A204.1 (cell line): Measurements from ENCODE around the gene DIPK1C.

Experiments
- FAIRE-seq: peaks from 2 replicates; lab custom pipeline; 2012; peaks lifted over from hg19 to GRCh38; lab: Jason Lieb, UNC

DIPK1C gene

DNA sequence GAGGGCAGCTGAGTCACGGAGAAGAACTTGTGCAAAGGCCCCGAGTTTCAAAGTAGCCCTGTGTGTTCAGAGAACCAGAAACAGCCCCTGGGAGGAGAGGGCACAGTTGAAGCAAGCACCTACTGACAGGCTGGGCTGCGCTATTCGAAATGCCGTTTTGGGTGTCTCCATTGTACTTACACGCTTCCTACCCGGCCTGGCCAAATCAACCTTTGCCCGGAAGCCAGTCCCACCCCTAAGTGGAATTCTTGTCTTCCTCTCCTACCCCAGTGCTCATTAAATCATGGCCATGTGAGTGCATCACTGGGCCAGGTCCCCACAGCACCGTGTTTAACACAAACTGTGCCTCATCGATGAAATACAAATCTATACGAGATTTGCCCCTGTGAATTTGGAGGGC, 6.0 kb downstream of the DIPK1C start:
- no peak for FAIRE-seq

DNA sequence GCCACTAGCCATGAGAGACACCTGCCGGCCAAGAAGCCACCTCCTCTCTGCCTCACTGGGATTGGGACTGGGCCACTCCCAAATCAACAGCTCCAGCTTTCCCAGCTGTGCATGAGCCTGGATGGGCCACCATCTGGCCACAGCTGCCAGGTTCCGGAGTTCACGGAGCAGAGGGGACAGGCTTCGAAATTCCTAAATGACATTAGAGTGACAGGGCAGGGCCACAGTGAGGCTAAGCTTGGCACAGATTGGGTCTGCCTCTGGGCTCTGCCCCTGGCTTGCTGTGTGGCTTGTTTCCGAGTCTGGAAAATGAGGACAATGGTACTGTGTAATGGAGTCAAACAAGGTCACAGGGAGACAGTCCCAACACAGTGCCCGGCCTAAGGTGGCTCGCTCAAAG, 6.5 kb downstream of the DIPK1C start:
- no peak for FAIRE-seq

DNA sequence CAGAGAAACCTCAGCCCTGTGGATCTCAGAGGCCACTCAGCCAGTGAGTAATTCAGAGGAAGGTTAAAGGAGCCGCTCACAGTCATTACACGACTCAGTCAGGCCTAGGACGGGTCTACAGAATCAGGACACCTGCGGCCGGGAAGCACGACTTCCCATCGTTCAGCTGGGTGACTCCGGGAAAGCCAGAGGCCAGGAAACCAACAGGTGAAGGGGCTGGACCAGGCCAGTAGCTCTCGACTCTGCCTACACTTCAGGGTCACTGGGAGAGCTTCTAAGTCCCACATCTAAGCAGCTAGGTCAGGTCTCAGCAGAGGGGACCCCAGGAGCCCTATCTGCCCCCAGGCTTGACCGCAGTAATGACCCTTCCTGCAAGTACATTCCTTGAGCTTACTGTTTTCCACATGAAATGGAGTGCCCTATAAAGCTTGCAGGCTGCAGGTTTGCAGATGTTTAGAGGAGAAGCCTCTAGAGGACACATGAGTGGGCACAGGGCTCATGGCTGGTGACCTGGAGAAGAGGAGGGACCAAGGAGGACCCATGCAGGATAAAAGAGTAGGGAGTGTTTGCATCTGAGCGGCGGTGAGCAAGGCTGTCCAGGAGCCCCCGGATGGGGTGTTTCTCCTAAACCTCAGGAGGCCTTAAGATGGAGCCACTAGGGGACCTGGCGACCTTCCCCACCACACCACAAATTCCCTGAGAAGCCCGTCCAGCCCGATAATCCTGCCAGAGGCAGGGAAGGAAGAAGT, 9.5 kb downstream of the DIPK1C start:
- no peak for FAIRE-seq

DNA sequence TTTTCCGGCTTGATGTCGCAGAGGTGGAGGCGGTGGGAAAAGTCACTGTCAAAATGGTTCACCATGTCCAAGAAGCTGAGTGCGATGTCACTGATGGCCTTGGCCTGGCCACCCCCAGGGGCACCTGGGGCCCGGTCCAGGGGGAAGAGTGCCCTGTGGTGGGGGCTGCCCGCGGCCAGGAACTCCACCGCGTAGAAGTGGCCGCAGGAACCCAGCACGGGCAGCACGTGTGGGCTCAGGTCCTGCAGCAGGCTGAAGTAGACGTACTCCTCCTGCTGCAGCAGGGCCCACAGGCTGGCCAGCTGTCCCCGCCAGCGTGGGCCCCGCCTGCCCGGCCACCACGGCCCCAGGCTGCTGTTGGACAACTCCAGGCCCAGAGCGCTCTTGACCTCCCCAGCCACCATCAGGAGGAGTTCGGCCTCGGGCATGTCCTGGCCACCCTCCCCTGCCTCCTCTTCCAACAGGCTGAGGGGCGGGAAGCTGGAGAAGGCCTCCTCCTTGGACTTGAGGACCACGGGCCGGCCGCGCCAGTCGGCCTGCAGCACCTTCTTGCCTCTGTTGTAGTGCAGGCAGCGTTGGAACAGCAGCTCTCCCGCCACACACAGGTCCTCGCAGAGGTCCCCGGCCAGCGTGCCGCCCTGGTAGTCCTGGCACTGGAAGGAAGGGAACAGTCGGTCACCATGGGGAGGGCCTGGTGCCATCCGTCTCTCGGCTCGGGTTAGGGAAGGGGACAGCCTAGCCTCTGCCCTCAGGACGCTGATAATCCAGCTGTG, 10.3 kb downstream of the DIPK1C start:
- no peak for FAIRE-seq

DNA sequence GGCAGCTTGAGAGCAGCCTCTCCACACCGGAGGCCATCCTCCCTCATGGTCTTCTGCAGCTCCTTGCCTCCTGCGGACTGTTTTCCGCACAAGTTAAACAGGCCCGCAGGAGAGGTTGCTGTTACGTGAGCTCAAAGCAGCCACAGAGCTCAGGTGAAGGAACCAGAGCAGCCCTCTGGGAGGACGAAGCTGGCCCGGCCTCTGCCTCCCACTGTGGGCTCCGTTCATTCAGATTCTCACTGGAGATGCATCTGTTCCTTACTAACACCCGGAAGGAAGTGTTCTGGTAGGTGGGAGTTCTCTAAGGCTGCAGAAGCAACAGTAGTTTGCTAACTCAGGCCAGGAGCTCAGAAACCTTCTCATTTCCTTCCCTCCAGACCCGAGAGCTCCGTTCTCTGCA, 10.9 kb downstream of the DIPK1C start:
- no peak for FAIRE-seq

DNA sequence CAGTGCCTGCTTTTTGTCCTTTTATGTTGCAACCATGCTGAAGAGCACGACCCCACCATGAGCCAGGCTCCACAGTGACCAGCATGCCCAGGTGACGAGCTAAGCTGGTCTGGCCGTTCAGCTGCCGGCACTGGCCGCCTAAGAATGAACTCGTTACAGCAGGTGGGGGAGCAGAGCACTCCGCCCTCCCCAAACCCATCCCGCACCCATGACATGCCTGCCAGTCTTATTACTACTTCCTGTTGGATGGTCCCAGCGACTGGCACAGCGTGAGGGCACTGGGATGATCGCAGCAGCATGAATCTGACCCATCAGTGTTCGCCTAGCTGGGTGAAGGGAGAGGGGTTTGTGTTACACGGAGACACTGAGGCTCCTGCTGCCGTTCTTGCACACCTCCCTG, 11.5 kb downstream of the DIPK1C start:
- no peak for FAIRE-seq

DNA sequence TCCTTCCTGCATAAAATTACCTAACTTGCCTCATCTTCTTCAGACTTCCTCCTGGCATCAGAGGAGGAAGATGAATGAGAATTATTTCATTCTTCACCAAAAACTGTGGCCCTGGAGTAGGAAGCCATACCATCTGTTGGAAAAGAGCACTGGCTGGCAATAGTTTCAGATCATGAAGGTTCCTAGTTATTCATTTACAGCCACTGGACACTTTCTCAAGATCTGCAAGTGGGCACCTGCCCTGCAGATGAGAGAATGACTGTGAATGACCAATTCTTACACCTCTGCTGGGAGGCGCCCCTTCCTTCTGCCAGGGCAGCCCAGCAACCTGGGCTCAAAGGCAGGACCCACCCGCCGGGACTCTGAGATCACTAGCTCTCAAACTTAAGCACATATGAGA, 13.0 kb downstream of the DIPK1C start:
- FAIRE-seq, result no peak

DNA sequence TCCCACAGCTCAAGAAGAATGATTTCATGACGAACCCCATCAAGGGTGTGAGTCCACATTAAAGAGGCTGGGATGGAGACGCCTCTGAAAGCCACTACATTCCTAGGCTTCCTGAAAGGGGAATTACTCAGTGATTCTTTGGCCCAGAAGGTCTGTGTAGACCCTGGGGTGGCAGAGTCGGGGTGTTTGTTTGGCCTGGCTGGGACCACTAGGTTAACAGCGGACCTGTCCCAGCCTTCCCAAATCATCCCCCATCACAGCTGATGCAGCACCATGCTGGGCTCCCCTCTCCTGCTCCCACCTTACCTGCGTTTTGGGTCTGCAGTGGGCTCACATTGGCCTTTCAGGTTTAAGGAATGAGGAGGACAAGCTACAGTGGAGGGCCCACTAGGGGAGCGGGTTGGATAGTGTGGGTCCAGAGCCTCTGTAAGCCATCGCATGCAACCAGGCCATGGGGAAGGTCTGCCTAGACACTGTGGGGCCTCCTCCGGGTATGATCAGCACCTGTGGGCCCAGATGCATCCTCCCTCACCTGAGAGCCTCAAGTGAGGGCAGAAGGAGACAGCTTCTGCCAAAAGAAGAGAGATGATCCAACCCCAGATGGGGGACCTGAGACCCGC, 16.2 kb downstream of the DIPK1C start:
- FAIRE-seq, result no peak

DNA sequence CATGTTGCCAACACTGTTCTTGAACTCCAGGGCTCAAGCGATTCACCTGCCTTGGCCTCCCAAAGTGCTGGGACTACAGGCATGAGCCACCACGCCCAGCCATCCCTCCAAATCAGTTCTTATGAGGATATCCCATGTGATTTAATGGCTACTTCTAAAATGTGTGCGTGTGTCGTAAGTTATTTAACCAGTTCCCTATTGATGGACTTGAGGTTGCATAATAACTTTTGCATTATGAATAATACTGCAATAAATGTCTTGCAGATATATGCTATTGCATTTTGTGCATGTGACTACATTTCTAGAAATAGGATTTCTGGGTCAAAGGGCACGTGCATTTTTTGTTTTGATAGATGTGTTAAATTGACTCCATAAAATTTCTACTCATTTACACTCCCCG, 19.0 kb downstream of the DIPK1C start:
- FAIRE-seq, result no peak

DNA sequence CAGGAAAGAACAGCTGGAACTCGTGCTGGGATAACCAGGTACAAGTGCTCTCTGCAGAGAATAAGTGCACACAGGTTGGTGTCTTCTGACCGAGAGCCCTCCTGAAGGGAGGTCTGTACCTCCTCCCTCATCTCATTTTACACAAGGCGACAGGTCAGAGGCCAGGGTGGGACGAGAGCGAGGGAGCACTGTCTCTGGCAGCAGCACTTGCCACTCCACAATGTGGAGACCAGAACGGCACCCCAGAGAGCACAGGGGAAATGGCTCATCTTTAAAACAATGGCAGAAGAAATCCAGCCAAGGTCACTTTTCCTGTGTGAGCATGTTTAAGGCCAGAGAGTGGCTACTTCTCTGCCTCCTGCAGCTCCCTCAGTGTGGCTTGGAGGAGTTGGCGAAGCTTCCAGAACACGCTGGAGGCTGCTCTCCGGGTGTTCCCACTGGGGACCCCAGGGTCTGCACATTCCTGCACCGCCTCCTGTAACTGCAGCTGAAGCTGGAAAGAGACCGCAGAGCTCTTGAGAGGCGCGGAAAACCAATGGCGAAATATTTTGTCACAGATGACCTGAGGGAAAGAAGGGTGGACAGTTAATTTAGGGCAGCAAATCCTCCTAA, 20.8 kb downstream of the DIPK1C start:
- no peak for FAIRE-seq

DNA sequence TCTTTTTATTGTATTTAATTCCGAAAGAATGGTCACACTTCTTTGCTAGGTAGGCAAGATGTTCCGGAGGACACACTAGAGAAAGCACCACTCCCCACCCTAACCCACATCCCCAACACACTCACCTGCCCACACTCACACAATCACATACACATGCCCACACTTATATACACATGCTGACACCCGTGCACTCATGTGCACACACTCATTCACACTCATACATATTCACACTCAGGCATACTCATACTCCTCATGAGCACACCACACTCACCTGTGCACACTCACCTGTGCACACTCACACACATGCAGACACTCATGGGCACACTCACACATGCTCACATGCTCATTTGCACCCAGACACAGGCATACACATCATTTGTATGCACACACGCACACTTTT, 21.4 kb downstream of the DIPK1C start:
- FAIRE-seq, result no peak

DNA sequence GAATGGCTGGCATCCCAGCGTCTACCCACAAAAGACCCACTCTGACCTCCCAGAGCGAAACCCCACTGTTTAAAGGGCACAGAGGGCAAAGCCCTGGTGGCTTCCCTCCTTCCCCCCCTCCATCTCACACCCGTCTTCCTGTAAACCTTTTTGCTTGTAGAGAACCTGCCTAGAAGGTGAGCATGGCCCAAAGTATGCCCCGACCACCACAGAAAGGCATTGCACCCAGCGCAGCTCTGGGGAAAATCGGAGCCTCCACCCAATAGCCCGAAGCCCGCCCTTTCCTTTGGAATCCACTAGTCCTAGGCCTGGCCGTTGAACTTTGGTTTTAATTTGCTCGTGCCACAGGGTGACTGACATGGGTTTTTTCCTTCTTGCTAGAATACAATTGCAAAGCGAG, 22.6 kb downstream of the DIPK1C start:
- no peak for FAIRE-seq

DNA sequence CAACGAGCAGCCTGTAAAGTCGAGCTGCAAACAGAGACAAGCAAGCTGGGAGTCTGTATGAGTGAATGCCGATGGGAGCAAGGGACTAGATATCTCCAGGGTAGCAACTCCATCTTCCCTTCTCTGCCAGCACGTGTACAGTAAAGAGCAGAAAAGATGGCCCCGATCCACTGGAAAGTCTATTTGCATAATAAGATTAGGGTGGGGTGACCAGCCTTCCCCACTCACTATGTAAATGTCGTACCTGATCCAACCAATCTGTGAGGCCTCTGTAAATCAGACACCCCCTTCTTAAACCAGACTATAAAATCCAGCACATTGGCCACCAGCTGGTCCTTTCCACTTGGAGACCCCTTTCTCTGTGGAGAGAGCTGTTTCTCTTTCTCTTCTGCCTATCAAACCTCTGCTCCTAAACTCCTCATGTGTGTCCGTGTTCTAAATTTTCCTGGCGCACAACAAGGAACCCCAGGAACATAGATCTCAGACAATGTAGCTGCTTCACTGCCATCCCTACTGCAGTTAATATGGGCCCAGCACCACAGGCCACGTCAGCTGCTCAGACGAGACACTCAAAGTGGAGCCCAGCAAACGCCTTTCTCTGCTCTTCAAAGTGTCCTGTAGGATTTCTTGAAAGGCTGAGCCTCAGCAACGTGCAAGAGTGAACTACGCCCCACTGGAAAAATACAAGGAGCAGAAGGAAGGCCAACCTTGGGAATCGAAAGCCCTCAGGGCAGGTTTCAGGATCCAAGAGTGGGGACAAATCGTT, 26.1 kb downstream of the DIPK1C start:
- no peak for FAIRE-seq

DNA sequence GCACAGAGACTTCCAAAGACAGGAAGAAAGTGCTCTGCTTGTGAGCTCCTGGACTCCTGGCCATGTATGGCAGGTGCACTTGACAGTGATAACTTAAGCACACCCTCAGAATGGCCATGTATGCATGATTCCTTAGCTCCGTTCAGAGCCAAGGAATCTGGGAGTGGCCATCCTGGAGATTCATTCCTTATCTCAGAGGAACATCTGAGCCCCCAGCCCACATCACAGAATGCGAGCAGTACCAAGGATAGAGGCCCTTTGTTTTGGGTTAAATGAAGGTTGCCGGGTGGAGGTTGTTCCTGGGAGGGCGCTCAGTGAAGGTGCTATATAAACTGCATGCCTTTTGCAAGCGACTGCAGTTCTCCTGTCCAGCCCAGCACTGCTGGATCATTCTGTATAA, 26.9 kb downstream of the DIPK1C start:
- no peak for FAIRE-seq

DNA sequence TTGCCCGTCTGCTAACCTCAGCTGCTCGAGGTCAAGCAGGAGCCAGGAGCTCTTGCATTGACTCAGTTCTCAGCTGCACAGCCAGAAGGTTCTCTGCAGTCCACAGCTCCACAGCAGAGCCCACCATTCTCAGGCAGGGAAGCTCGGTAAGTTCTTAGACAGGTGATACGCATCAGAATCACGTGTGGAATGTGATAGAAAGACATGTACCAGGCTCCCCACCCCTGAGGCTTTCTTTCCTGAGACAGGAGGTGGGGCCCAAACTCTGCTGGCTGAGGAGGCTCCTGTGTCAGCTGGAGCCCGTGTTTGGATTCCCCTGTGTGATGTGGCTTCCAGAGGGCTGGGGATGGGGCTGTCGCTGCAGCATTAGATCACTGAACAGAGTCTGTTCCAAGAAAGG, 28.0 kb downstream of the DIPK1C start:
- no peak for FAIRE-seq

DNA sequence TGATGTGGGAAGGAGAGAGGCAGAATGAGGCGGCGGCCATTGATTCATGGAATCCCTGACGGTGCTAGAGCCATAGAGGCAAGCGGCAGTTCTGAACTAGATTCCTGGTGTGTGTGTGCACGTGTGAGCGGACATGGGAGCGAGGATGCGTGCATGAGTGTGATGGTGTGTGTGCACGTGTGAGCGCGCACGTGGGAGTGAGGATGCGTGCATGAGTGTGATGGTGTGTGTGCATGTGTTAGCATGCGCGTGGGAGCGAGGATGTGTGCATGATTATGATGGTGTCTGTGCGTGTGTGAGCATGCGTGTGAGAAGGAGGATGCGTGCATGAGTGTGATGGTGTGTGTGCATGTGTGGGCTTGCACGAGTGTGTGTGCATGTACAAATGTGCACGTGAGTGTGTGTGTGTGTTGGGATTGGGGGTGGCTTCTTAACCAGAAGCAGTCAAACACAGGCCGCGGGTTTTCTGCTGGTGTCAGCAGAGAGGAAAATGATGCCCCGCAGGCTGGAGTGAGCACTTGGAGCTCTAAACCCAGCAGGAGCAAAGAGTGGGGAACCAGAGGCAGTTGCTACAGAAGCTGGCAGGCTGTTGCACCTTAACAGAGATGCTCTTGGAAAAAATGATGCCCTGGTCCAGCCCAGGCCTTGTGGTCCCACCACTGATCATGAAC, 29.5 kb downstream of the DIPK1C start:
- FAIRE-seq, result no peak

DNA sequence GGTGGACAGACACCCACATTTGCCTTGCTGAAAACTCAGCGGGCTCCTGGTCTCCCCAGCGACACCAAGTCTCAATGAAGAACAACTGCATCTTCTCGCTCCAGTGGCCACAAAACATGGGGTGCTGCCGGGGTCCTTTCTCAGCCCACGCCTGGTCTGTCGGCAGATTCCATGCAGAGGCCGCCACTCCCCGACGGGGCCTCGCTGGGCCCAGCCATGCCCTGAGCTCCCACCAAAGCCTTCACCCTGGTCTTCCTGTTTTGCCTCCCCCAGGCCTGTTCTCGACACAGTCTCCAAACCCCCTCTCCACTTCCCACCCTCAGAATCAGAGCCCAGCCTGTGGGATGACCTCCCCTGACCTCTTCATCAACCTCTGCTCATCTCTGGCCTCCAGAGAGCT, 31.2 kb downstream of the DIPK1C start:
- no peak for FAIRE-seq

DNA sequence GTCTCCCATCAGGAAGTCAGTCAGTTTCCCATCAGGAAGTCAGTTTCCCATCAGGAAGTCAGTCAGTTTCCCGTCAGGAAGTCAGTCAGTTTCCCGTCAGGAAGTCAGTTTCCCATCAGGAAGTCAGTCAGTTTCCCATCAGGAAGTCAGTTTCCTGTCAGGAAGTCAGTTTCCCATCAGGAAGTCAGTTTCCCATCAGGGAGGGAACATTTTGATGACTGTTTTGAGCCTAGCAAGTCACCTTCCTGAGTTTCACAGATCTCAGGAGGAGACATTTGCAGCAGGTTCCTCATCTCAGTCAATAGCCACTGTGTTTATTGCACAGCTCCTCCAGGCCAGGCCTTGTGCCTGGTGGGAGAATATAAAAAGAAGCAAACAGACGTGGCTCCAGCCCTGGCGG, 31.9 kb downstream of the DIPK1C start:
- no peak for FAIRE-seq

DNA sequence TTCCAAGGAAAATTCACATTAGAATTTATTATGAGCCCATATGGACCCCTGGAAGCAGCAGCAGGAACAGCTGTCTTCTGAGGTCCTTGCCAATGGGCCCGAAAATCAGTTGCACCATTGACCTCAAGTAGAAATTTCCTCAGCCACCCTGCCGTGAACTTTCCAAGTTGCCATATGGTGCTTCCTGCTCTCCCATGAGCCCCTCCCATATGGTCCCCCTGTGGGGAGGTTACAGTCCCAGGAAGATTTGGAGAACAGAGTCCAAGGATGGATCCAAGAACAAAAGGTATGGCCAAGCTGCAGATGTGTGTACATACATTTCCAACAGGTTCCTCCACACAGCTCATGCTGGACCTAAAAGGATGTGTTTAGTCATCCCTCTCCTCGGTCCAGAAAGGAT, 34.6 kb downstream of the DIPK1C start:
- no peak for FAIRE-seq

DNA sequence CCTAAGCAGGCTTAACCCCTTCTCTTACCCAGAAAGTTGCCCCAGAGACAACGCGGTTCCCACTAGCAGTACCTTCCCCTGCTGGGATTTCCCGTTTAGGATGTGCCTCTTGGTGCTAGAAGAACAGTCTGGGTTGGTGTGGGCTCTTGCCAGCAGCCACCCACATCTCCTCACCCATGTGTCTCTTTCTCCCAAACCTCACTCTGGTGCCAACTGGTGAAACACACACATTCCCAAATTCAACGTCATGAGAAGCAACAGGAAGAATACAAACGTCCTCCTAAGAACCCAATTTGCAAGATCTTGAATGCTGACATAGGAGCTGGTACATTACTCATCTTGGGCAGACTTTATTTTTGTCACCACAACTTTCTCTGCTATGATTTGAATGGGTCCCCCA, 36.2 kb downstream of the DIPK1C start:
- FAIRE-seq, result no peak

DNA sequence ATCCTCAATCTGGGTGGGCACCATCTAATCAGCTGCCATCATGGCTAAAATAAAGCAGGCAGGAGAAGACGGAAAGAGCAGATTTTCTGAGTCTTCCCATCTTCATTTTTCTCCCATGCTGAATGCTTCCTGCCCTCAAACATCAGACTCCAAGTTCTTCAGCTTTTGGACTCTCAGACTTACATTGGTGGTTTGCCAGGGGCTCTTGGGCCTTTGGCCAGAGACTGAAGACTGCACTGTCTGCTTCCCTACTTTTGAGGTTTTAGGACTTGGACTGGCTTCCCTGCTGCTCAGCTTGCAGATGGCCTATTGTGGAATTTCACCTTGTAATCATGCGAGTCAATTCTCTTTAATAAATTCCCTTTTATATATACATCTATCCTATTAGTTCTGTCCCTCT, 36.6 kb downstream of the DIPK1C start:
- no peak for FAIRE-seq

DNA sequence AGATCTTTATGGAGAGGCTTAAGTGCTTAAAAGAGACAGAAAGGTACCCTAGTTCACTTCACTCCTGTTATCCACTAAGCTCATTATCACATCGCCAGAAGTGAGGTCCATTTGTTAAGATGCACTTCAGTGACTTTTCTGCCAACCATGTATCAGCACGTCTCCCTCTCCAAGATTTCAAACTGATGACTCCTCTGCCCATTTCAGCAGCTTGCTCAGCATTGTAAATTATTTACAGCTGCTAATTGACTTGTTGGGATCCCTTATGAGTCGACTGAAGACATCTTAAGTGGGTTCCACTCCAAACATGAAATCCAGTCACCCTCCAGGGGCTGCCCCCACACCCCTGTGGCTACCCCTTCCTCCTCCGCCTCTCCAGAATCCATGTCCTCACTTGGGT, 37.3 kb downstream of the DIPK1C start:
- no peak for FAIRE-seq
